NB4 (cell line): ENCODE results near the gene CPNE4.
A peak's percentile ranks its signal among the peaks of the same experiment; 100 is the strongest.

Source experiments
- DNase-seq: peaks from one replicate; pipeline ENCODE4 v3.0.0; 2010; ENCODE audit warnings: low read depth
- H3K4me3 ChIP-seq: one replicate; pipeline ENCODE4 v1.5.1; 2011; ENCODE audit warnings: mild to moderate bottlenecking, low read depth, low read length, moderate library complexity
- MAX ChIP-seq: IDR thresholded peaks from 2 replicates; pipeline ENCODE4 v1.6.1; 2011; ENCODE audit warnings: low read depth, low read length
- MYC ChIP-seq: IDR thresholded peaks from 2 replicates; pipeline ENCODE4 v1.6.1; 2011; ENCODE audit warnings: low read depth, low read length
- POLR2A ChIP-seq: IDR thresholded peaks from 2 replicates; pipeline ENCODE4 v1.6.1; 2011; ENCODE audit warnings: mild to moderate bottlenecking; ENCODE audit not compliant: insufficient read length; ENCODE audit errors: extremely low read depth
- TF ChIP-seq, protein P1 (sequence below): IDR thresholded peaks from one replicate; pipeline ENCODE4 v1.5.1; 2012; ENCODE audit warnings: low read depth, low read length

Gene CPNE4

GRCh38 chr3:132034486-132035464 lies at the start of gene CPNE4:
TSS of gene CPNE4 (minus strand) at chr3:132035014.
- 0 out of 2 replicates have a peak, but pooled peaks have one; percentile 30 for TF ChIP-seq MAX
- TF ChIP-seq, protein P1, sequence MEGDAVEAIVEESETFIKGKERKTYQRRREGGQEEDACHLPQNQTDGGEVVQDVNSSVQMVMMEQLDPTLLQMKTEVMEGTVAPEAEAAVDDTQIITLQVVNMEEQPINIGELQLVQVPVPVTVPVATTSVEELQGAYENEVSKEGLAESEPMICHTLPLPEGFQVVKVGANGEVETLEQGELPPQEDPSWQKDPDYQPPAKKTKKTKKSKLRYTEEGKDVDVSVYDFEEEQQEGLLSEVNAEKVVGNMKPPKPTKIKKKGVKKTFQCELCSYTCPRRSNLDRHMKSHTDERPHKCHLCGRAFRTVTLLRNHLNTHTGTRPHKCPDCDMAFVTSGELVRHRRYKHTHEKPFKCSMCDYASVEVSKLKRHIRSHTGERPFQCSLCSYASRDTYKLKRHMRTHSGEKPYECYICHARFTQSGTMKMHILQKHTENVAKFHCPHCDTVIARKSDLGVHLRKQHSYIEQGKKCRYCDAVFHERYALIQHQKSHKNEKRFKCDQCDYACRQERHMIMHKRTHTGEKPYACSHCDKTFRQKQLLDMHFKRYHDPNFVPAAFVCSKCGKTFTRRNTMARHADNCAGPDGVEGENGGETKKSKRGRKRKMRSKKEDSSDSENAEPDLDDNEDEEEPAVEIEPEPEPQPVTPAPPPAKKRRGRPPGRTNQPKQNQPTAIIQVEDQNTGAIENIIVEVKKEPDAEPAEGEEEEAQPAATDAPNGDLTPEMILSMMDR, result peak; percentile 81
- no peak for TF ChIP-seq MYC
- TF ChIP-seq POLR2A, result no peak
- H3K4me3 ChIP-seq, result no peak within 1 kb of the TSS
- DNase-seq, result peak; percentile 80

- no peak overlapping the region for H3K4me3 ChIP-seq
- peak; percentile 31 for DNase-seq
- TF ChIP-seq MAX (no peak), POLR2A (no peak), MYC (no peak)
- TF ChIP-seq, protein P1, result no peak
These were observed 48.9 kb upstream of the CPNE4 start for GRCh38 chr3:132083583-132084279.

DNA sequence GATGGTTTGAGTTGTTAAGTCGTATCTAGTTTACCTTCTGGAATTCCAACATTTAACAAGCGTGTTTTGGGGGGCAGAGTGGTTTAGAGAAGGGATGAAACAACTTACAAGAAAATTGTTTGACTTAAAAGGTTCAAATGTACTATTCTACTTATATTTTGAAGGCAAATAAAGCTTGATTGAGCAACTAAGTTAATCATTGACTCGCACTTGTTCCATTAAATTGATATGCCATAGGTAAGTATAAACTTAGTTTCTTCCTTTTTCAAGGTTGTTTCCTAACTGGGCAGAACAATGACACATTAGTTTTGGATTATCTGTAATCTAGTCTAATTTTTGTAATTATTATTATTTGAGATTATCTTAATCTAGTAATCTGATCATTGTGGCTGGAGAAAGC lies 48.3 kb upstream of the CPNE4 start:
- DNase-seq, result no peak
- no peak overlapping the region for H3K4me3 ChIP-seq
- TF ChIP-seq MAX (no peak), MYC (no peak), POLR2A (no peak)
- TF ChIP-seq, protein P1, result no peak

GRCh38 chr3:132079147-132079546 lies 44.3 kb upstream of the CPNE4 start:
- DNase-seq, result no peak
- no peak for TF ChIP-seq MAX
- no peak overlapping the region for H3K4me3 ChIP-seq

GRCh38 chr3:132073771-132074170 lies 39.0 kb upstream of the CPNE4 start:
- H3K4me3 ChIP-seq, result no peak overlapping the region
- DNase-seq, result no peak
- TF ChIP-seq, protein P1, result no peak
- TF ChIP-seq MYC, result no peak
- no peak for TF ChIP-seq MAX
- no peak for TF ChIP-seq POLR2A

GRCh38 chr3:132071043-132071442 lies 36.2 kb upstream of the CPNE4 start:
- TF ChIP-seq, protein P1, result no peak
- TF ChIP-seq MYC (no peak), MAX (no peak), POLR2A (no peak)
- no peak overlapping the region for H3K4me3 ChIP-seq
- DNase-seq, result no peak
